NOMO-1 (cell line): ENCODE measurements around the gene PTPRF.
"Not testable (repeated sequence)": the region's sequence is repeated elsewhere in the genome, so short reads cannot be mapped to it uniquely, and the experiment has no call there.

Experiments
- DNase-seq, 2 experiments: peaks; one replicate each; lab custom pipeline; 2025; ENCODE audit not compliant: unreplicated experiment in 2 of 2; lab: John Stamatoyannopoulos, UW

Gene PTPRF

GRCh38 chr1:43536196-43536863 is 5.6 kb downstream of the PTPRF start:
- DNase-seq: no peak

- no peak for DNase-seq
These were observed 6.2 kb downstream of the PTPRF start for GRCh38 chr1:43536864-43537358.

- DNase-seq: no peak
These were observed 6.9 kb downstream of the PTPRF start for GRCh38 chr1:43537423-43538142.

GRCh38 chr1:43538143-43538487 is 7.4 kb downstream of the PTPRF start:
- no peak for DNase-seq

- no peak for DNase-seq
These were observed 8.3 kb downstream of the PTPRF start for GRCh38 chr1:43538969-43539368.

GRCh38 chr1:43539726-43540434 is 9.2 kb downstream of the PTPRF start:
- DNase-seq: no peak

GRCh38 chr1:43540653-43541071 is 10.0 kb downstream of the PTPRF start:
- DNase-seq: no peak

- DNase-seq: no peak
These were observed 10.5 kb downstream of the PTPRF start for GRCh38 chr1:43541141-43541540.

- no peak for DNase-seq
These were observed 11.2 kb downstream of the PTPRF start for GRCh38 chr1:43541721-43542401.

- DNase-seq: no peak
These were observed 12.1 kb downstream of the PTPRF start for GRCh38 chr1:43542527-43543458.

- no peak for DNase-seq
These were observed 12.9 kb downstream of the PTPRF start for GRCh38 chr1:43543567-43543966.

- DNase-seq: no peak
These were observed 14.6 kb downstream of the PTPRF start for GRCh38 chr1:43545339-43545694.

GRCh38 chr1:43545695-43546387 is 15.2 kb downstream of the PTPRF start:
- DNase-seq: no peak

- no peak for DNase-seq
These were observed 15.9 kb downstream of the PTPRF start for GRCh38 chr1:43546388-43547100.

GRCh38 chr1:43547538-43548072 is 16.9 kb downstream of the PTPRF start:
- no peak for DNase-seq

GRCh38 chr1:43548285-43549271 is 17.9 kb downstream of the PTPRF start:
- no peak for DNase-seq

GRCh38 chr1:43549394-43549793 is 18.7 kb downstream of the PTPRF start:
- DNase-seq: not testable (repeated sequence)
